Esophagus muscularis mucosa (tissue), 4 donors: Measurements from ENCODE around the gene PLPP7.
A peak's percentile ranks its signal among the peaks of the same experiment; 100 is the strongest.

ENCODE experiments used
- CTCF ChIP-seq, 3 experiments: fragments of 200-600 bp in 2 of 3; fragments of 450-650 bp in 1 of 3; sonication (generic) in 2 of 3; IDR thresholded peaks; one replicate each; pipeline ENCODE4 v1.5.1; 2017 to 2019; ENCODE audit warnings: antibody characterized with exemption in 3 of 3, mild to moderate bottlenecking in 2 of 3, moderate library complexity in 1 of 3
- EP300 ChIP-seq: sonication (generic); formaldehyde crosslinking; IDR thresholded peaks from one replicate; pipeline ENCODE4 v1.6.1; 2017; ENCODE audit warnings: antibody characterized with exemption
- POLR2A ChIP-seq: fragments of 450-650 bp; IDR thresholded peaks from one replicate; pipeline ENCODE4 v1.6.1; 2017; ENCODE audit warnings: antibody characterized with exemption, moderate library complexity, mild to moderate bottlenecking, low read depth

DNA sequence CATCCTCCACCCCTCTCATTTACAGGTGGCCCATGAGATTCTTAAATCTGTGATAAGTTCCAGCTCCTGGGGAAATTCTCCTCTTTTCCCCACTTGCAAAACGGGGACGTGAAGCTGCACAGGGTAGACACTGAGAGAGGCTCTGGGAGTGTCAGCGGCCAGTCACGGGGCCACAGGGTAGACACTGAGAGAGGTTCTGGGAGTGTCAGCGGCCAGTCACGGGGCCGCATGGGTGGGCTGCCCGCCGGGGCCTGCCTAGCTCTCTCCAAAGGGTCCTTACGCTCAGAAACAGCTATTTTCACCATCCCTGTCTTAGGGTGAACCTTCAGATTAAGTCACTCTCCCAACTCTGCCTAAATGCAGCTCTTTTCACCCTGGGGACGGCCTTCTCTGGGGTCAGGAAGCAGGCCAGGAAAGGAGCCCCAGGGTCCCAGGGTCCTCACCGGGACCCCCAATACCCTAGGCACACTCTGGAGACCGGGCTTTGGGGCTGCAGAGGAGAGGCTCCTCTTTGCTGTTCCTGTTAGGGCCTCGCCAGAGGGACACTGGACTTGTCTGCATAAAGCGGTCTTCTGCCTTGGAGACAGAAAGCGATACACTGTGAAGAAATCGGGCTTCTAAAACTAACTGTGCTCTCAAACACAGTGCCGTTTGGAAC, 14.7 kb upstream of the PLPP7 start:
- TF ChIP-seq EP300 (no peak), POLR2A (peak; percentile 16), CTCF (IDR thresholded peaks at IDR 0.05) (no peak)
